Left ventricle myocardium superior (tissue), 1 donor: ENCODE measurements around the gene TBL3. TPM values are rescaled to one million over a fixed set of nuclear protein-coding genes. Genes with fewer than 3 reads are reported as not detected.
"Not testable (repeated sequence)": the region's sequence is repeated elsewhere in the genome, so short reads cannot be mapped to it uniquely, and the experiment has no call there.

ENCODE experiments used
- ATAC-seq: fragments of 200-7000 bp; cut with Tn5 transposase; one replicate; pipeline ENCODE4 v1.9.1; 2020; ENCODE audit warnings: mild to moderate bottlenecking, moderate library complexity
- DNase-seq: peaks from one replicate; pipeline ENCODE4 v3.0.0-alpha.2; 2020
- intact Hi-C: fragments of 100-400 bp; cut with micrococcal nuclease; formaldehyde crosslinking; loops from one replicate; pipeline ENCODE4 v1.11.0; 2022
- total RNA-seq: library from RNA; stranded (reverse); fragmentation: NEBNext Ultra II Directional; extraction: Animal tissue kit (Norgen Biotek cat#: 25700); gene quantifications from one replicate; pipeline ENCODE4 v1.2.1, GENCODE V29; 2021
- donor health status: DM: no; HTN: yes; CAD: no; lungs with severe emphysema.

The TBL3 gene
- total RNA-seq, 1 donor from 2014 or later: 24.4 TPM

DNA sequence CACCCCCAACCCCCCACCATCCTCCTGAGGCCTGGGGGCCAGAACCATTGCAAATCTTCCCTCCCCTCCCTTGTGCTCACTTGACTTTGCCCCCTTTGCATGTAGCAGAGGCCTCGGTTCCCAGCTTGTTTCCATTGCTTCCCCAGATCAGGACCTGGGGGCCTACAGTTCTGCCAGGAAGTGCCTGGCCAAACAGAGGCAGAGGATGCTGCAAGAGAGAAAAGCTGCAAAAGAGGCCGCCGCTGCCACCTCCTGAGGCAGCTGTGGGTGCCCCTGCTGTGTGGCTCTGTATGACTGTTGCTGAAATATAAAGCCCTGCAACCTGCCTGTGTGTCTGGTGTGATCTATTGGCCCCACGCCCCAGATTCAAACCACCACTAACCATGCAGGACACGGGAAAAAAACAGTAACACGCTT, 10.2 kb upstream of the TBL3 start:
- DNase-seq: no peak
- ATAC-seq: no peak
- intact Hi-C loops: no loop called here

DNA sequence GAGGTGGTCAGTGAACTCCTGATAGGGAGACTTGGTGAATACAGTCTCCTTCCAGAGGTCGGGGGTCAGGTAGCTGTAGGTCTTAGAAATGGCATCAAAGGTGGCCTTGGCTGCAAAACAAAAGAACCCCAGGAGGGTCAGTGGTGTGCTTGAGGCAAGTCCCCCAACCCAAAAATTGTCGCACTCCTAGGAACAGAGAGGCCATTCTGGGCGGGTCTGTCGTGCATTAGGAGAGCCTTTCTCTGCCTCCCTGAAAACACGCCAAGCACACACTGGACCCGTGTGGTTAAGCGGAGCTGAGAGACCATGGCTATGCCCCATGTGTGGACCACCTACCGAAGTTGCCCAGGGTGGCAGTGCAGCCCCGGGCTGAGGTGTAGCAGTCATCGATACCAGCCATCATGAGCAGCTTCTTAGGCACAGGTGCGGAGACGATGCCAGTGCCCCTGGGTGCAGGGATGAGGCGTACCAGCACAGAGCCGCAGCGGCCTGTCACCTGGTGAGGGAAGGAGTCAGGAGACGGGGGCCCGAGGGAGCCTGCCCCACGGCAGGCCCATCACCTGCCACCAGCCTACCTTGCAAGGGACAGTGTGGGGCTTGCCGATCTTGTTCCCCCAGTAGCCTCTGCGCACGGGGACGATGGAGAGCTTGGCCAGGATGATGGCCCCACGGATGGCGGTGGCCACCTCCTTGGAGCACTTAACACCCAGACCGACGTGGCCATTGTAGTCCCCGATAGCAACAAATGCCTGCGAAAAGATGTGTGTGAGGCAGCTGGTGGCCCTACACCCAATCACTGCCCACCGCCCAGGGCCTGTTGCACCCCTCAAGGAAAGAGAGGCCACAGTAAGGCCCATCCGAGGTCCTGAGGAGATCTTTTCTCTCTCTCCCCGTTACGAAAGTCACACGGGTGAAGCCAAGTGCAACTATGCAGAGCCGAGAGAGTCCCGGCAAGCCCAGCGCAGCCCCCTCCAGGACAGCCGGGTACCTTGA, 9.4 kb upstream of the TBL3 start:
- not testable (repeated sequence) for DNase-seq

DNA sequence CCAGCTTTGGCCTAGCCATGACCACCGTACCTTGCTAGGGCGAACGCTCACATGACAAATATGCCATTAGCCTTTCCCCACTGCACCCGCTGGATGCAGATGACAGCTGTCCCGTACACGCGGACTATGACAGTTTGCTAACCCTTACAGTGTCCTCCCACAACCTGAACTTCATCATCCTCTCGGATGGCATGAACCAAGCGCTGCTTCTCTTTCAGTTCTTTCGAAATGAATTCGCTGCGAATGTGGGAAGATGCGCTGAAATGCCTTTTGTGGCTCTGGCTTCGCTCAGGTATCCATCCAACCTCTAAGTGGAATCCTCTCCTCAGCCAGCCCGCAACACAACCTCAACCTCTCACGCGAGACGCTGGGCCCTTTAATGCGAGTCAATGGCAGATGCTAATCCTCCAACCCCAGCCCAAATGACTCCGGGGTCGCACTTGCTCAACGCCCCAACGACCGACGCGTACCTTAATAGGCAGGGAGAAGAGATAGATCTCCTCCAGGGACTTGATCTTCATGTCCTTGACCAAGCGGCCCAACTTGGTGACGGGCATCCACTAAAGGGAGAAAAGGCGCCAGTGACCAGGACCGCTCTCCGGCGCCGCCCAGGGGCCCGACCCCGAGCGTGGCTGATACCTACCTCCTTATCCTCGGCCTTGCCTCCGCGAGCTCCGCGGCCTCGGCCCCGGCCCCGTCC, 7.9 kb upstream of the TBL3 start:
- ATAC-seq: peak; percentile 9
- intact Hi-C loops: no loop called here
- no peak for DNase-seq

More for the DNA sequence above, 9.4 kb upstream of the TBL3 start:
- ATAC-seq, intact Hi-C loops: not testable (repeated sequence)

DNA sequence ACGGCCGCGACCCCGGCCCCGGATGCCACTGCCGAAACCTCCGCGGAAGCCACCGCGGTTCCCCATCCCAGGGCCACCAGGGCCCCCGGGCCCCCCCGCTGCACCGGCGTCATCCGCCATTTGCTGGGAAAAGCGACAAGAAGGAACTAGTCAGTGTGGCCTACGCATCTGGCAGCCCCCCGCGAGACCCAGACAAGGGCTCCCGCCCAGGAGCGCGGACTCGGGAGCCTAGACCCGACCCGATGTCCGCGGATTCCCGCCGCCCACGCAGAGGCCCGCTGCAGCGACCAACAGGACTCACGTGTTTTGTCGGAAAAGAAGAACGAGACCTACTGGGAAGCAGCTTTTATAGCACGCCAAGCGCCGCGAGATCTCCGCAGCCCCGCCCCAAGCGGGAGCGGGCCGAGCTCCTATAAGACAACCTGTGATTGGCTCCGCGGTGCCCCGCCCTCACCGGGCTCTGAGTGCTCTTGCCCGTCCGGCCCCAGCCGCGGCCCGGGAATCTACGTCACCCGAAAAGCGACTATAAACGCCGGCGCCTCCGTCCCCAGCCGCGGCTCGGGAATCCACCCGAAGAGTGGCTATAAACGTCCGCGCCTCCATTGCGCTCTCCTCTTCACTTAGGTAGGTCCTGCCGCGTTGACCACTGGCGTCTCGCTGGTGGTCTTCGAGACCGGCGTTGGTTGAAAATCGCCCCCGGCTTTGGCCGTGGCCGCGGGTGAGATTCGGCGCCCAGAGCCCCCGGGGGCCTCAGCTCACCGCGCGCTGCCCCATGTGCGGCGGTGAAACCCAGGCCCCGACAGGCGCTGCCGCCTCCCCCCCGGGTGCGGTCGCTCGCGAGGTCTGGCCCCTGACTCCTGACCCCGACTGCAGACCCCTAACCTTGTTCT, 7.1 kb upstream of the TBL3 start, which contains the start of gene RPS2:
Gene RPS2 (minus strand): TSS at position 321 of the 890 bp plus-strand sequence. CDS start 201 bp downstream, at position 120.
- peak; percentile 100 for DNase-seq
- ATAC-seq: peak; percentile 97
- intact Hi-C loops: no loop called here

DNA sequence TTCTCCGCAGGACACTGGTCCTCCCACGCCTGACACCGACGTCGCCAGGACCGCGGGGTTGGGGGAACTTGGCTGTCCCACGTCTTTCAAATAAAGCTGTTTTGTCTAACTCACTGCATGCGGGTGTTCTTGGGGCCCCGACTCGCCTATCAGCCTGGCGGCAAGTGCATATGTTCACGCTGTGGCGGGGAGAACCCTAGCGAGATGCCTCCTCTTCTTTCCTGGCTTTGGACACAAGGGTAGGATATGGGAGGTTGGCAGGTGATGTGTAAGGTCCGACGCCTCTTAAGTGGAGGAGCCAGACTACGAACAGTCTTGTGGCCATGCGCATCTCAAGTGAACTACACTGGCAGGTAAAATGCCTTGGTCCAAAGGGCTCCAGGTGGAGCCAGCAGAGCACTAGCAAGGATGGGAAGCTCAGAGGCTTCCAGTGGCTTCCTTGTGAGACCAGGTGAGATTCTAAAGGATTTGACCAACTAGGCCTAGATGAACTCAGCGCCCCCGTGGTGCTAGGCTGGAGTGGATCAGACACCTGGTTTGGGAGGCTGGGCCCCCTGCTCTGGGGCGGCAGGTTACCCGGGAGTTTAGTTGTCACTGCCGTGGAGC, 6.4 kb upstream of the TBL3 start:
- intact Hi-C loops: no loop called here
- no peak for DNase-seq
- ATAC-seq: no peak

DNA sequence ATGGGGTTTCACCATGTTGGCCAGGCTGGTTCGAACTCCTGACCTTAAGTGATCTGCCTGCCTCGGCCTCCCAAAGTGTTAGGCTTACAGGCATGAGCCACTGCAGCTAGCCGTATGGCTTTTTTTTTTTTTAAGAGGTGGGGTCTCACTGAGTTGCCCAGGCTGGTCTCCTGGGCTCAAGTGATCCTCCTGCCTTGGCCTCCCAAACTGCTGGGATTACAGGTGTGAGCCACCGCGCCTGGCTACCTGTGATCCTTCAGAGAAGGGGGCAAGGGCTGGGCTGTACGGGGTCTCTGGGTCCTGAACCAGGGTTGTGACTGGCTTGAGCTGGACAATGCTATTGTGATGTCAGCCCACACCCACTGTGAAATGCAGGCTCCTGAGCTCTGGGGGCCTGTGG, 5.4 kb upstream of the TBL3 start, which contains the start of gene RNF151:
Gene RNF151 (plus strand): TSS at position 397 of the 400 bp plus-strand sequence. CDS start 26 bp downstream, outside the sequence.
- ATAC-seq (no peak), DNase-seq (no peak)
- intact Hi-C loops: no loop called here

DNA sequence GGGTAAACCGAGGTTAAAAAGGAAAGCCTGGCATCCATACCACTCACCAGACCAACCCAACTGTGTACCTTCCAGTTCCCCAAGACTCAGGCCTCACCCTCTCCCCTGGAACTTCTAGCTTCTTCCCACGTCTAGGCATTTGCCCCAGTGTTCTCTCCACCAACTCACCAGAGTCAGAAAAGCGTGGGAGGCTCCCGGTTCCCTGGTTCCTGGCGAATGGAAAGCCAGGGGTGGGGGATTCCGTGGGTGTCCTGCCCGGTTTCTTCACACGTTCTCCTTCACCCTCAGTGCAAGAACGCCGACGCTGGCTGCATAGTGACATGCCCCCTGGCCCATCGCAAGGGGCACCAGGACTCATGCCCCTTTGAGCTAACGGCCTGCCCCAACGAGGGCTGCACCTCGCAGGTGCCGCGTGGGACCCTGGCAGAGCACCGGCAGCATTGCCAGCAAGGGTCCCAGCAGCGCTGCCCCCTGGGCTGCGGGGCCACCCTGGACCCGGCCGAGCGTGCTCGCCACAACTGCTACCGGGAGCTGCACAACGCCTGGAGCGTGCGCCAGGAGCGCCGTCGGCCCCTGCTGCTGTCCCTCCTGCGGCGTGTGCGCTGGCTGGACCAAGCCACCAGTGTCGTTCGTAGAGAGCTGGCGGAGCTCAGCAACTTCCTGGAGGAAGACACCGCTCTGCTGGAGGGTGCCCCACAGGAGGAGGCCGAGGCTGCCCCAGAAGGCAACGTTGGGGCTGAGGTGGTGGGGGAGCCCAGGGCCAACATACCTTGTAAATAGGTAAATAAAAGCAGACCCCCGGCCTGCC, 3.5 kb upstream of the TBL3 start:
- ATAC-seq: no peak
- intact Hi-C loops: no loop called here
- DNase-seq: no peak

DNA sequence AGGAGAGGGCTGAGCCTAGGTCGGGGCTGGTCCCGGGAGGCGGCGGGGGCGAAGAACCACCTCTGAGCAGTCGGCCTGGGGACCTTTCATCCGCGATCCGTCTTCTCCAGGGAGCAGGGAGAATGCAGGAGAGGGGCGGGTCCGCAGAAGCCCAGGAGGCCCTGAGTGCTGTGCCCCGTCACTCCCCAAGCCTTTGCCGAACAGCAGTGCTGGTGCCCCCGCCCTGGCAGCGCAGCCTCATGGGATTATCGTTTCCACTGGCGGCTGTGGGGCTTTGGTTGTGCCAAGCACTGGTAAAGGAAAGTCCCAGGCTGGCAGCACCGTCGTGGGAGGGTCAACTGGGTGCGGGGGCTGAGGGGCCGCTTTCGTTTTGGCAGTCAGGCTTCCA, 631 bp downstream of the TBL3 start:
- no peak for DNase-seq
- ATAC-seq: no peak
- intact Hi-C loops: no loop called here

DNA sequence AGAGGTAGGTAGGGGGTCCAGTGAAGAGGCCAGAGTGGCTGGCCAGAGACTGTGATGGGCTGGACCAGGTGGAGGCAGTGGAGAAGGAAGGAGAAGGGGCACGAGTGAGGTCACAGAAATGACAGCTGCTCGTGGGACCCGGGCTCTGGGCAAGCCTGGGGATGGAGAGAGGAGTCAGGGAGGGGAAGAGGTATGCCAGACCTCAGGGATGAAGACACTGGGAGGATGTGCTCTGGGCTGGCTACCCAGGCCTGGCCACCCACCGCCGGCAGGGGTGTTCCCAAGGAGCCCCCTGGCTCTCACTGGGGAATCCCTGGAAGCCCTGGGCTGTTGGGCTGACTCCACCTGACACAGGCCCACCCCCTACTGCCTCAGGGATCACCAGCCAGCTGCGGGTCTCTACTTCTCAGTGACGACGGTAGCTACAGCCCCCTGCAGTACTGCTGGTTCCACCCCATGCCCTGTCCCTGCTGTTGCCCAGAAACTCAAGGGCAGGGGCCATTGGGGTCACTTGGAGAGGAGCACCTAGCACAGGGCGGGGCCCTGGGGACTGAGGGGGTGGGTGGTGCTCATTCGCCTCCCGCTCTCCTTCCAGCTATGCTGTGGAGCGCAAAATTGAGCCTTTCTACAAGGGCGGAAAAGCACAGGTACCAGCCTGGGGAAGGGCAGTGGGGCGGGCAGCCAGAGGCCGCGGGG, 1.8 kb downstream of the TBL3 start:
- intact Hi-C loops: no loop called here

DNA sequence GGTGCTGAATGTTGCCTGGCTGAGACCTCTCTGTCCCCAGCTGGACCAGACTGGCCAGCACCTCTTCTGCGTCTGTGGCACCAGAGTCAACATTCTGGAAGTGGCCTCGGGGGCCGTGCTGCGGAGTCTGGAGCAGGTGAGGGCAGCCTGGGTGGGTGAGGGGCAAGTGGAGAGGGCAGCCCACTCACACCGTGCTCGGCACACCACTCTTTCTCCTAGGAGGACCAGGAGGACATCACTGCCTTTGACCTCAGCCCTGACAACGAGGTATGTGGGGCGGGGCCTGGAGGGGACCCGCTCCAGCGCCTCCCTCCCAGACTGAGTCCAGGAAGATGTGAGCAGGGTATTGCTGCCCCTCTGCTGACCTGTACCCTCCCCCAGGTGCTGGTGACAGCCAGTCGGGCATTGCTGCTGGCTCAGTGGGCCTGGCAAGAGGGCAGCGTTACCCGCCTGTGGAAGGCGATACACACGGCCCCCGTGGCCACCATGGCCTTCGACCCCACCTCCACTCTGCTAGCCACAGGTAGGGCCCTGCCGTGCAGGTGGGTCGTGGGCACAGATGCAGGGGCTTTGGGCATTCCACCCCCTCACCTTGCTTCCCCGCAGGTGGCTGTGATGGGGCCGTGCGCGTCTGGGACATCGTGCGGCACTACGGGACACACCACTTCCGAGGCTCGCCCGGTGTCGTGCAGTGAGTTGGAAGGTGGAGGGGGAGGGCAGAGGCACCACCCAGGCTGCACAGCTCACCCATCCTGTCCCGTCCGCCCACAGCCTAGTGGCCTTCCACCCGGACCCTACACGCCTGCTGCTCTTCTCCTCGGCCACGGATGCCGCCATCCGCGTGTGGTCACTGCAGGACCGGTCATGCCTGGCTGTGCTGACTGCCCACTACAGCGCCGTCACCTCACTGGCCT, 2.6 kb downstream of the TBL3 start:
- intact Hi-C loops: no loop called here
- ATAC-seq: no peak
- no peak for DNase-seq

More for the DNA sequence above, 1.8 kb downstream of the TBL3 start:
- DNase-seq (no peak), ATAC-seq (no peak)

DNA sequence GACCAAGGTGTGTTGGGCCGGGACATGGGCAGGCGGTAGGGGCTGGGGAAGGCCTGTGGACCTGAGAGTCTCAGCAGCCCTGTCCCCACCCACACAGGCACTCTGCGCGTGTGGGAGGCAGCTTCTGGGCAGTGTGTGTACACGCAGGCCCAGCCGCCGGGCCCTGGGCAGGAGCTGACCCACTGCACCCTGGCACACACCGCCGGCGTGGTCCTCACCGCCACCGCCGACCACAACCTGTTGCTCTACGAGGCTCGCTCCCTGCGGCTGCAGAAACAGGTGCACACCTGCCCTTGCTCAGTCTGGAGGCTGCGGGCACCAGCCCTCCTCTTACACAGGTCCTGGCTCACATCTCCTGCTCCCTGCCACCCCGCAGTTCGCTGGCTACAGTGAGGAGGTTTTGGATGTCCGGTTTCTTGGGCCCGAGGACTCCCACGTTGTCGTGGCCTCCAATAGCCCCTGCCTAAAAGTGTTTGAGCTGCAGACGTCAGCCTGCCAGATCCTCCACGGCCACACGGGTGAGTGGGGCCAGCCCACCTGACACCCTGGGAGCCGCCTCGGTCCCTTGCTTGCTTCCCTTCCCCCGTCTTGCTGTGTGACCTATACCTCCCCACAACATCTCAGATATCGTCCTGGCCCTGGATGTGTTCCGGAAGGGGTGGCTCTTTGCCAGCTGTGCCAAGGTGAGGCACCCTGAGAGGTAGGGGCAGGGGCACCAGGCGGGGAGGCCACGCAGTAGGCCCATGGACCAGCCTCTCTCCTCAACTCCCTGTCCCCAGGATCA, 3.8 kb downstream of the TBL3 start:
- no peak for ATAC-seq
- DNase-seq: no peak

DNA sequence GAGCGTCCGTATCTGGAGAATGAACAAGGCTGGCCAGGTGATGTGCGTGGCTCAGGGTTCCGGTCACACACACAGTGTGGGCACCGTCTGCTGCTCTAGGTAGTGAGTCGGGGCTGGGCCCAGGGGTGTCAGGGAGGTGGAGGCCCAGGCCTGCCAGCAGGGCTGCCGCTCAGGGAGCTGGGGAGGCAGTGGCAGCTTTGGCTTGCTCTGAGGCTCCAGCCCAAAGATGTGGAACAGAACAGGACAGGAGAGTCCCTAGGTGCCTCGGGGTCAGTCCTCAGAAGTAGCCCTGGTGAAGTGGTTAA, 4.3 kb downstream of the TBL3 start:
- DNase-seq (no peak), ATAC-seq (no peak)
- intact Hi-C loops: no loop called here

More for the DNA sequence above, 3.8 kb downstream of the TBL3 start:
- intact Hi-C loops: no loop called here

DNA sequence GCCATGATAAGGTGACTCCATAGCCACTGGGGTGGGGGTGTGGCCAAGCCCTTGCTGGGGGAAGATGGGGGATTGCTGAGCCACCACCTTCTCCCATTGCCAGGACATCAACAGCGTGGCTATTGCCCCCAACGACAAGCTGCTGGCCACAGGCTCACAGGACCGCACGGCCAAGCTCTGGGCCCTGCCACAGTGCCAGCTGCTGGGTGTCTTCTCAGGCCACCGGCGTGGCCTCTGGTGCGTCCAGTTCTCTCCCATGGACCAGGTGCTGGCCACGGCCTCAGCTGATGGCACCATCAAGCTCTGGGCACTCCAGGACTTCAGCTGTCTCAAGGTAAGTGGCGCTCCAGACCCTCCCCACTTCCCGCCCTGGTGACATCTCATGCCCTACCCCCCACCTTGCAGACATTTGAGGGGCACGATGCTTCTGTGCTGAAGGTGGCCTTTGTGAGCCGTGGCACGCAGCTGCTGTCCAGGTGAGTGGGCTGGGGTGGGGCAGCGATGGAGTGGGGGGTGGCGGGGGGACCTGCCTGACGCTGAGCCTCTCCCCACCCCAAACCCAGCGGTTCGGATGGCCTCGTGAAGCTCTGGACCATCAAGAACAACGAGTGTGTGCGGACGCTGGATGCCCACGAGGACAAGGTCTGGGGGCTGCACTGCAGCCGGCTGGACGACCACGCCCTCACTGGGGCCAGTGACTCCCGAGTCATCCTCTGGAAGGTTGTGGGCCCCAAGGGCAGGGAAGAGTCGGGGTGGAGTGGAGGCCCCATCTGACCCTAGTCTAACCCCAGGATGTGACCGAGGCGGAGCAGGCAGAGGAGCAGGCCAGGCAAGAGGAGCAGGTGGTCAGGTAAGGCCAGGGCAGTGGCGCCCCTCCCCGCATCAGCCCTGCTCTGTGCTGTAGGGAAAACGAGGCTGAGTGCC, 5.4 kb downstream of the TBL3 start:
- DNase-seq (no peak), ATAC-seq (no peak)

DNA sequence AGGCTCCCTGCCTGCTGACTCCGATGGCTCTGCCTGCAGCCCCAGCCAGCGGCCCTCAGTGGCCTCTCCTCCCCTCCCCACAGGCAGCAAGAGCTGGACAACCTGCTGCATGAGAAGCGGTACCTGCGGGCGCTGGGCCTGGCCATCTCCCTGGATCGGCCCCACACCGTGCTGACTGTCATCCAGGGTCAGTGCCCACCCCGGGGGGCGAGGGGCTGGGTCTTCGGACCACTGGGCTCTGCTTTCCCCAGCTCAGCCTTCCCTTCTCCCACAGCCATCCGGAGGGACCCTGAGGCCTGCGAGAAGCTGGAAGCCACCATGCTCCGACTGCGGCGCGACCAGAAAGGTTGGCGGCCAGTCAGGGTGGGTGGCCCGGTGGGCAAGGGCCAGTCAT, 6.0 kb downstream of the TBL3 start:
- no peak for DNase-seq
- intact Hi-C loops: no loop called here
- ATAC-seq: no peak

More for the DNA sequence above, 5.4 kb downstream of the TBL3 start:
- intact Hi-C loops: no loop called here
